Caco-2 (cell line): ENCODE data around the gene FBXL12. TPM values are rescaled to one million over a fixed set of nuclear protein-coding genes. Genes with fewer than 3 reads are reported as not detected.
"Not testable (repeated sequence)": the region's sequence is repeated elsewhere in the genome, so short reads cannot be mapped to it uniquely, and the experiment has no call there.

ENCODE experiments used
- BruUV-seq: library from RNA; stranded (reverse); fragments of 400-500 nt; replicated peaks from 2 replicates; lab custom pipeline; 2021; lab: Mats Ljungman, UMichigan
- CTCF ChIA-PET: fragments of 300-600 bp; sonication (Branson Sonifier 250); formaldehyde crosslinking; loops from one replicate; lab custom pipeline; 2022; ENCODE audit warnings: antibody characterized with exemption; lab: Charles Lee
- POLR2A ChIA-PET: fragments of 300-600 bp; sonication (Branson Sonifier 250); formaldehyde crosslinking; loops from one replicate; lab custom pipeline; 2022; ENCODE audit warnings: antibody characterized with exemption; lab: Charles Lee
- DNase-seq, 2 experiments: peaks; one replicate each; pipeline versions ENCODE4 v3.0.0 to v3.0.0-alpha.2; 2020 to 2022
- H3K27me3 ChIP-seq: replicated peaks from 2 replicates; pipeline ENCODE4 v1.6.0; 2011; ENCODE audit warnings: low read length; ENCODE audit not compliant: control insufficient read depth, insufficient read depth
- H3K36me3 ChIP-seq: 2 replicates; pipeline ENCODE4 v1.5.1; 2011; ENCODE audit warnings: low read length; ENCODE audit not compliant: control insufficient read depth, insufficient read depth
- H3K4me1 ChIP-seq: fragments of 250-450 bp; sonication (Bioruptor Pico); 2 replicates; pipeline ENCODE4 v1.5.1; 2020; ENCODE audit warnings: mild to moderate bottlenecking
- H3K4me3 ChIP-seq: 2 replicates; pipeline ENCODE4 v1.5.1; 2011; ENCODE audit warnings: low read depth, mild to moderate bottlenecking, control low read depth, low read length
- H3K9me3 ChIP-seq: fragments of 250-450 bp; sonication (Bioruptor Pico); 2 replicates; pipeline ENCODE4 v1.5.1; 2020; ENCODE audit warnings: mild to moderate bottlenecking, moderate library complexity
- H3K27ac Mint-ChIP-seq: one replicate; pipeline ENCODE4 v1.8.0; 2022; ENCODE audit warnings: mixed read lengths; ENCODE audit not compliant: unreplicated experiment
- H3K27me3 Mint-ChIP-seq: one replicate; pipeline ENCODE4 v1.8.0; 2022; ENCODE audit warnings: mixed read lengths; ENCODE audit not compliant: insufficient read depth, unreplicated experiment
- H3K36me3 Mint-ChIP-seq: one replicate; pipeline ENCODE4 v1.8.0; 2022; ENCODE audit warnings: mild to moderate bottlenecking, mixed read lengths; ENCODE audit not compliant: insufficient read depth, unreplicated experiment
- H3K4me1 Mint-ChIP-seq: one replicate; pipeline ENCODE4 v1.8.0; 2022; ENCODE audit warnings: low read depth, mixed read lengths; ENCODE audit not compliant: unreplicated experiment
- H3K4me3 Mint-ChIP-seq: one replicate; pipeline ENCODE4 v1.8.0; 2022; ENCODE audit warnings: mild to moderate bottlenecking, moderate library complexity, mixed read lengths; ENCODE audit not compliant: unreplicated experiment
- H3K9me3 Mint-ChIP-seq: one replicate; pipeline ENCODE4 v1.8.0; 2022; ENCODE audit warnings: mixed read lengths; ENCODE audit not compliant: unreplicated experiment
- intact Hi-C: fragments of 100-400 bp; cut with micrococcal nuclease; formaldehyde crosslinking; loops from one replicate; pipeline ENCODE4 v1.10.0; 2022; ENCODE audit not compliant: unreplicated experiment
- total RNA-seq: library from RNA; stranded (reverse); gene quantifications from 2 replicates; pipeline ENCODE4 v1.2.3, GENCODE V29; 2022
- TF ChIP-seq, protein P1 (sequence below), 2 experiments: fragments of 200-600 bp in 1 of 2; IDR thresholded peaks; 1 replicate in 1 of 2; 2 replicates in 1 of 2; pipeline versions ENCODE4 v1.5.1 to v1.8.0; 2011 to 2022; ENCODE audit warnings: antibody characterized with exemption in 1 of 2, control low read depth in 1 of 2, inconsistent platforms in 1 of 2, low read depth in 1 of 2, low read length in 1 of 2, mild to moderate bottlenecking in 1 of 2, moderate library complexity in 1 of 2; ENCODE audit not compliant: insufficient read depth in 1 of 2, severe bottlenecking in 1 of 2, unreplicated experiment in 1 of 2

FBXL12 gene
- total RNA-seq, 1 experiment from 2014 or later: 39.9 TPM

DNA sequence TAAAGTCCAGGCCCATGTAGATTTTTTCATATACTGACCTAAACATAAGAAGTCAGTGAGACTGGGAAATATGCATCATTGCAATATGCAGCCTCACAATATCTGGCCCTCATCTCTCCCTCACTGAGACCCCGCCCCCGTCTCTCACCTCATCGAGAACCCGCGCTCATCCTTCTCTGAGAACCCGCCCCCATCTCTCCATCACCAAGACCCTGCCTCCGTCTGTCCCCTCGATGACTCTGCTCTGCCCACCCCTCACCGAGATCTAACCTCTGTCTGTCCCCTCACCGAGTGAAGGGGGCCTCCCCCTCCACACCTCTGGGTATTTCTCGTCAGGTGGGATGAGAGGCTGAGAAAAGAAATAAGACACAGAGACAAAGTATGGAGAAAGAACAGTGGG, 29.8 kb downstream of the FBXL12 start:
- H3K9me3 ChIP-seq: no peaks in the 10 kb centered on the region
- no peaks in the 10 kb centered on the region; the same call in 1 of the 2 replicates for H3K36me3 ChIP-seq
- no peaks in the 10 kb centered on the region for H3K27me3 ChIP-seq
- DNase-seq: no peak
- peaks cover 17% of the 10 kb centered on the region for H3K4me1 Mint-ChIP-seq
- peaks cover 24% of the 10 kb centered on the region for H3K36me3 Mint-ChIP-seq
- TF ChIP-seq, protein P1, sequence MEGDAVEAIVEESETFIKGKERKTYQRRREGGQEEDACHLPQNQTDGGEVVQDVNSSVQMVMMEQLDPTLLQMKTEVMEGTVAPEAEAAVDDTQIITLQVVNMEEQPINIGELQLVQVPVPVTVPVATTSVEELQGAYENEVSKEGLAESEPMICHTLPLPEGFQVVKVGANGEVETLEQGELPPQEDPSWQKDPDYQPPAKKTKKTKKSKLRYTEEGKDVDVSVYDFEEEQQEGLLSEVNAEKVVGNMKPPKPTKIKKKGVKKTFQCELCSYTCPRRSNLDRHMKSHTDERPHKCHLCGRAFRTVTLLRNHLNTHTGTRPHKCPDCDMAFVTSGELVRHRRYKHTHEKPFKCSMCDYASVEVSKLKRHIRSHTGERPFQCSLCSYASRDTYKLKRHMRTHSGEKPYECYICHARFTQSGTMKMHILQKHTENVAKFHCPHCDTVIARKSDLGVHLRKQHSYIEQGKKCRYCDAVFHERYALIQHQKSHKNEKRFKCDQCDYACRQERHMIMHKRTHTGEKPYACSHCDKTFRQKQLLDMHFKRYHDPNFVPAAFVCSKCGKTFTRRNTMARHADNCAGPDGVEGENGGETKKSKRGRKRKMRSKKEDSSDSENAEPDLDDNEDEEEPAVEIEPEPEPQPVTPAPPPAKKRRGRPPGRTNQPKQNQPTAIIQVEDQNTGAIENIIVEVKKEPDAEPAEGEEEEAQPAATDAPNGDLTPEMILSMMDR (IDR thresholded peaks at IDR 0.05; ENCODE audit: insufficient read depth in 1 of 2, low read depth in 1 of 2, low read length in 1 of 2, severe bottlenecking in 1 of 2, unreplicated experiment in 1 of 2): no peak
- H3K9me3 Mint-ChIP-seq: no peaks in the 10 kb centered on the region
- peak overlapping the region; percentile 10 for H3K4me3 Mint-ChIP-seq
- H3K4me3 ChIP-seq: no peak overlapping the region
- CTCF ChIA-PET: no interaction called here
- POLR2A ChIA-PET: no interaction called here
- no peaks in the 10 kb centered on the region for H3K27me3 Mint-ChIP-seq
- peak overlapping the region; percentile 65 for H3K27ac Mint-ChIP-seq
- intact Hi-C loops: no loop called here
- no TSS peak for BruUV-seq
- peaks cover 14% of the 10 kb centered on the region for H3K4me1 ChIP-seq

- peaks cover 19% of the 10 kb centered on the region for H3K4me1 ChIP-seq
- BruUV-seq, H3K36me3 ChIP-seq, H3K27ac Mint-ChIP-seq, H3K9me3 Mint-ChIP-seq, intact Hi-C loops, H3K27me3 Mint-ChIP-seq, H3K27me3 ChIP-seq, DNase-seq, POLR2A ChIA-PET, CTCF ChIA-PET, H3K4me3 Mint-ChIP-seq, H3K9me3 ChIP-seq, H3K4me3 ChIP-seq: not testable (repeated sequence)
- peaks cover 28% of the 10 kb centered on the region for H3K36me3 Mint-ChIP-seq
- peaks cover 22% of the 10 kb centered on the region for H3K4me1 Mint-ChIP-seq
Measured at GRCh38 chr19:9788604-9789003, 30.3 kb downstream of the FBXL12 start.

GRCh38 chr19:9786819-9787218, 32.1 kb downstream of the FBXL12 start:
- Histone ChIP-seq H3K4me3 (no peak overlapping the region), H3K27me3 (no peaks in the 10 kb centered on the region), H3K9me3 (no peaks in the 10 kb centered on the region), H3K36me3 (no peaks in the 10 kb centered on the region; the same call in 1 of the 2 replicates), H3K4me1 (peaks cover 24% of the 10 kb centered on the region)
- POLR2A ChIA-PET: no interaction called here
- CTCF ChIA-PET: no interaction called here
- H3K36me3 Mint-ChIP-seq: peaks cover 23% of the 10 kb centered on the region
- H3K4me3 Mint-ChIP-seq: peak overlapping the region; percentile 90
- peaks cover 22% of the 10 kb centered on the region for H3K4me1 Mint-ChIP-seq
- DNase-seq: no peak
- H3K27ac Mint-ChIP-seq: peak overlapping the region; percentile 100
- TF ChIP-seq, protein P1 (IDR thresholded peaks at IDR 0.05; ENCODE audit: insufficient read depth in 1 of 2, low read depth in 1 of 2, low read length in 1 of 2, severe bottlenecking in 1 of 2, unreplicated experiment in 1 of 2): no peak
- BruUV-seq: no TSS peak
- H3K9me3 Mint-ChIP-seq: no peaks in the 10 kb centered on the region
- no peaks in the 10 kb centered on the region for H3K27me3 Mint-ChIP-seq
- intact Hi-C loops: no loop called here

- DNase-seq: no peak
- Mint-ChIP-seq H3K9me3 (no peaks in the 10 kb centered on the region), H3K4me1 (peaks cover 22% of the 10 kb centered on the region), H3K4me3 (peak overlapping the region; percentile 90), H3K36me3 (peaks cover 23% of the 10 kb centered on the region), H3K27ac (peak overlapping the region; percentile 100), H3K27me3 (no peaks in the 10 kb centered on the region)
- intact Hi-C loops: no loop called here
- BruUV-seq: no TSS peak
- Histone ChIP-seq H3K27me3 (no peaks in the 10 kb centered on the region), H3K9me3 (no peaks in the 10 kb centered on the region), H3K36me3 (no peaks in the 10 kb centered on the region; the same call in 1 of the 2 replicates), H3K4me1 (peaks cover 24% of the 10 kb centered on the region), H3K4me3 (peak overlapping the region; percentile 49)
- TF ChIP-seq, protein P1 (IDR thresholded peaks at IDR 0.05; ENCODE audit: insufficient read depth in 1 of 2, low read depth in 1 of 2, low read length in 1 of 2, severe bottlenecking in 1 of 2, unreplicated experiment in 1 of 2): no peak
- CTCF ChIA-PET: no interaction called here
- POLR2A ChIA-PET: no interaction called here
Measured at GRCh38 chr19:9786342-9786741, 32.5 kb downstream of the FBXL12 start.
